ENCODE results near the gene SERPINA4. TPM values are rescaled to one million over a fixed set of nuclear protein-coding genes. Genes with fewer than 3 reads are reported as not detected.
A peak's percentile ranks its signal among the peaks of the same experiment; 100 is the strongest.
"Not testable (repeated sequence)": the region's sequence is repeated elsewhere in the genome, so short reads cannot be mapped to it uniquely, and the experiment has no call there.

The SERPINA4 gene
- total and polyA plus RNA-seq, 2 donors: not detected

- Histone ChIP-seq H3K4me3 (ENCODE audit: low read depth, low read length) (no peak overlapping the region), H3K27ac (ENCODE audit: low read depth) (no peak overlapping the region), H3K4me1 (ENCODE audit: insufficient read depth) (no peaks in the 10 kb centered on the region), H3K36me3 (ENCODE audit: insufficient read depth) (no peaks in the 10 kb centered on the region)
- DNase-seq (ENCODE audit: extremely low spot score): no peak
- WGBS: 81% methylated on average over 5 of the region's 5 CpGs
These were observed 36.5 kb downstream of the SERPINA4 start for GRCh38 chr14:94597788-94598187.

- Histone ChIP-seq H3K36me3 (ENCODE audit: insufficient read depth) (no peaks in the 10 kb centered on the region), H3K4me3 (ENCODE audit: low read depth, low read length) (no peak overlapping the region), H3K4me1 (ENCODE audit: insufficient read depth) (no peaks in the 10 kb centered on the region), H3K27ac (ENCODE audit: low read depth) (no peak overlapping the region)
- no peak for DNase-seq (ENCODE audit: extremely low spot score)
- 71% methylated on average over 7 of the region's 7 CpGs for WGBS
These were observed 37.2 kb downstream of the SERPINA4 start for GRCh38 chr14:94598506-94598815.

GRCh38 chr14:94598816-94599655 is 37.8 kb downstream of the SERPINA4 start:
- Histone ChIP-seq H3K4me3 (ENCODE audit: low read depth, low read length) (no peak overlapping the region), H3K4me1 (ENCODE audit: insufficient read depth) (no peaks in the 10 kb centered on the region), H3K36me3 (ENCODE audit: insufficient read depth) (no peaks in the 10 kb centered on the region), H3K27ac (ENCODE audit: low read depth) (no peak overlapping the region)
- peak; percentile 23 for DNase-seq (ENCODE audit: extremely low spot score)
- WGBS: 69% methylated on average over 11 of the region's 11 CpGs

GRCh38 chr14:94599656-94600004 is 38.4 kb downstream of the SERPINA4 start:
- Histone ChIP-seq H3K36me3 (ENCODE audit: insufficient read depth) (no peaks in the 10 kb centered on the region), H3K27ac (ENCODE audit: low read depth) (no peak overlapping the region), H3K4me3 (ENCODE audit: low read depth, low read length) (no peak overlapping the region), H3K4me1 (ENCODE audit: insufficient read depth) (no peaks in the 10 kb centered on the region)
- 53% methylated on average over 3 of the region's 3 CpGs for WGBS
- DNase-seq (ENCODE audit: extremely low spot score): no peak

- no peak for DNase-seq (ENCODE audit: extremely low spot score)
- Histone ChIP-seq H3K4me3 (ENCODE audit: low read depth, low read length) (no peak overlapping the region), H3K36me3 (ENCODE audit: insufficient read depth) (no peaks in the 10 kb centered on the region), H3K4me1 (ENCODE audit: insufficient read depth) (no peaks in the 10 kb centered on the region), H3K27ac (ENCODE audit: low read depth) (no peak overlapping the region)
- 83% methylated on average over 11 of the region's 11 CpGs for WGBS
These were observed 38.9 kb downstream of the SERPINA4 start for GRCh38 chr14:94600148-94600545.

- no peak overlapping the region for H3K4me3 ChIP-seq (ENCODE audit: low read depth, low read length)
- DNase-seq (ENCODE audit: extremely low spot score): peak; percentile 25
- H3K27ac ChIP-seq (ENCODE audit: low read depth): no peak overlapping the region
- WGBS: 15% methylated on average over 6 of the region's 6 CpGs
- H3K4me1 ChIP-seq (ENCODE audit: insufficient read depth): no peaks in the 10 kb centered on the region
- H3K36me3 ChIP-seq (ENCODE audit: insufficient read depth): no peaks in the 10 kb centered on the region
These were observed 40.7 kb downstream of the SERPINA4 start for GRCh38 chr14:94601884-94602391.

- Histone ChIP-seq H3K4me3 (ENCODE audit: low read depth, low read length) (no peak overlapping the region), H3K36me3 (ENCODE audit: insufficient read depth) (no peaks in the 10 kb centered on the region), H3K4me1 (ENCODE audit: insufficient read depth) (no peaks in the 10 kb centered on the region), H3K27ac (ENCODE audit: low read depth) (no peak overlapping the region)
- DNase-seq (ENCODE audit: extremely low spot score): no peak
- WGBS: 88% methylated on average over 5 of the region's 5 CpGs
These were observed 41.5 kb downstream of the SERPINA4 start for GRCh38 chr14:94602722-94603121.

GRCh38 chr14:94605361-94605760 is 44.1 kb downstream of the SERPINA4 start:
- 58% methylated on average over 3 of the region's 3 CpGs for WGBS
- no peak for DNase-seq (ENCODE audit: extremely low spot score)
- Histone ChIP-seq H3K36me3 (ENCODE audit: insufficient read depth) (no peaks in the 10 kb centered on the region), H3K4me1 (ENCODE audit: insufficient read depth) (no peaks in the 10 kb centered on the region), H3K27ac (ENCODE audit: low read depth) (no peak overlapping the region), H3K4me3 (ENCODE audit: low read depth, low read length) (no peak overlapping the region)

GRCh38 chr14:94608966-94609365 is 47.7 kb downstream of the SERPINA4 start:
- 72% methylated on average over 1 of the region's 1 CpG for whole genome bisulfite sequencing
- DNase-seq (ENCODE audit: extremely low spot score); H3K4me1 ChIP-seq (ENCODE audit: insufficient read depth); H3K27ac ChIP-seq (ENCODE audit: low read depth); H3K4me3 ChIP-seq (ENCODE audit: low read depth, low read length); H3K36me3 ChIP-seq (ENCODE audit: insufficient read depth): not testable (repeated sequence)

- no peaks in the 10 kb centered on the region for H3K36me3 ChIP-seq (ENCODE audit: insufficient read depth)
- no peak for DNase-seq (ENCODE audit: extremely low spot score)
- no peak overlapping the region for H3K4me3 ChIP-seq (ENCODE audit: low read depth, low read length)
- H3K27ac ChIP-seq (ENCODE audit: low read depth): no peak overlapping the region
- H3K4me1 ChIP-seq (ENCODE audit: insufficient read depth): no peaks in the 10 kb centered on the region
- WGBS: 94% methylated on average over 5 of the region's 5 CpGs
These were observed 49.9 kb downstream of the SERPINA4 start for GRCh38 chr14:94611179-94611578.

GRCh38 chr14:94612174-94612573 is 50.9 kb downstream of the SERPINA4 start, which contains the start of gene SERPINA3:
TSS of gene SERPINA3 (plus strand) at chr14:94612391. CDS start at chr14:94614442, 2,051 bp downstream.
- no peak for DNase-seq (ENCODE audit: extremely low spot score)
- Histone ChIP-seq H3K27ac (ENCODE audit: low read depth) (no peak within 1 kb of the TSS), H3K36me3 (ENCODE audit: insufficient read depth) (no peaks in the 10 kb centered on the region), H3K4me3 (ENCODE audit: low read depth, low read length) (no peak within 1 kb of the TSS), H3K4me1 (ENCODE audit: insufficient read depth) (no peaks in the 10 kb centered on the region)
- whole genome bisulfite sequencing: 40% methylated on average over 4 of the region's 4 CpGs

GRCh38 chr14:94612580-94613554 is 51.6 kb downstream of the SERPINA4 start:
- DNase-seq (ENCODE audit: extremely low spot score): no peak
- no peaks in the 10 kb centered on the region for H3K36me3 ChIP-seq (ENCODE audit: insufficient read depth)
- H3K27ac ChIP-seq (ENCODE audit: low read depth): no peak overlapping the region
- H3K4me3 ChIP-seq (ENCODE audit: low read depth, low read length): no peak overlapping the region
- H3K4me1 ChIP-seq (ENCODE audit: insufficient read depth): no peaks in the 10 kb centered on the region
- 47% methylated on average over 9 of the region's 9 CpGs for WGBS

- no peak for DNase-seq (ENCODE audit: extremely low spot score)
- no peaks in the 10 kb centered on the region for H3K36me3 ChIP-seq (ENCODE audit: insufficient read depth)
- H3K4me1 ChIP-seq (ENCODE audit: insufficient read depth): no peaks in the 10 kb centered on the region
- WGBS: 90% methylated on average over 20 of the region's 20 CpGs
- no peak overlapping the region for H3K27ac ChIP-seq (ENCODE audit: low read depth)
- no peak overlapping the region for H3K4me3 ChIP-seq (ENCODE audit: low read depth, low read length)
These were observed 52.7 kb downstream of the SERPINA4 start for GRCh38 chr14:94613720-94614644.

All from urinary bladder (tissue), 4 donors.